ENCODE data around the gene ZDHHC4.
A peak's percentile ranks its signal among the peaks of the same experiment; 100 is the strongest.
"Not testable (repeated sequence)": the region's sequence is repeated elsewhere in the genome, so short reads cannot be mapped to it uniquely, and the experiment has no call there.

The ZDHHC4 gene

GRCh38 chr7:6622134-6622710 lies 45.0 kb downstream of the ZDHHC4 start:
- no peak overlapping the region for H2AFZ ChIP-seq (ENCODE audit: low read length, unreplicated experiment)
- H3K36me3 ChIP-seq (ENCODE audit: insufficient read depth, low read length), result no peaks in the 10 kb centered on the region
- H3K27ac ChIP-seq (ENCODE audit: low read depth, low read length), result no peak overlapping the region
- no peak overlapping the region for H3K4me3 ChIP-seq (ENCODE audit: low read depth, low read length)
- peaks cover 34% of the 10 kb centered on the region for H3K27me3 ChIP-seq (ENCODE audit: insufficient read depth, low read length)
- no peaks in the 10 kb centered on the region for H3K4me1 ChIP-seq (ENCODE audit: control insufficient read depth, insufficient read depth, low read length, unreplicated experiment)
- H3K79me2 ChIP-seq (ENCODE audit: control insufficient read depth, insufficient read depth, low read length, unreplicated experiment), result no peaks in the 10 kb centered on the region

- Histone ChIP-seq H3K27ac (ENCODE audit: low read depth, low read length) (no peak overlapping the region), H3K4me1 (ENCODE audit: control insufficient read depth, insufficient read depth, low read length, unreplicated experiment) (no peaks in the 10 kb centered on the region), H3K4me3 (ENCODE audit: low read depth, low read length) (no peak overlapping the region), H3K27me3 (ENCODE audit: insufficient read depth, low read length) (peaks cover 22% of the 10 kb centered on the region), H3K79me2 (ENCODE audit: control insufficient read depth, insufficient read depth, low read length, unreplicated experiment) (no peaks in the 10 kb centered on the region), H2AFZ (ENCODE audit: low read length, unreplicated experiment) (no peak overlapping the region), H3K36me3 (ENCODE audit: insufficient read depth, low read length) (no peaks in the 10 kb centered on the region)
These were observed 46.5 kb downstream of the ZDHHC4 start for GRCh38 chr7:6623589-6624245.

- H2AFZ ChIP-seq (ENCODE audit: low read length, unreplicated experiment), result no peak overlapping the region
- no peaks in the 10 kb centered on the region for H3K36me3 ChIP-seq (ENCODE audit: insufficient read depth, low read length)
- H3K4me3 ChIP-seq (ENCODE audit: low read depth, low read length), result no peak overlapping the region
- no peaks in the 10 kb centered on the region for H3K79me2 ChIP-seq (ENCODE audit: control insufficient read depth, insufficient read depth, low read length, unreplicated experiment)
- no peak overlapping the region for H3K27ac ChIP-seq (ENCODE audit: low read depth, low read length)
- H3K27me3 ChIP-seq (ENCODE audit: insufficient read depth, low read length), result peaks cover 19% of the 10 kb centered on the region
- no peaks in the 10 kb centered on the region for H3K4me1 ChIP-seq (ENCODE audit: control insufficient read depth, insufficient read depth, low read length, unreplicated experiment)
These were observed 47.0 kb downstream of the ZDHHC4 start for GRCh38 chr7:6624246-6624611.

GRCh38 chr7:6628045-6628444 lies 50.8 kb downstream of the ZDHHC4 start:
- Histone ChIP-seq H3K4me1 (ENCODE audit: control insufficient read depth, insufficient read depth, low read length, unreplicated experiment) (no peaks in the 10 kb centered on the region), H3K4me3 (ENCODE audit: low read depth, low read length) (no peak overlapping the region), H2AFZ (ENCODE audit: low read length, unreplicated experiment) (no peak overlapping the region), H3K79me2 (ENCODE audit: control insufficient read depth, insufficient read depth, low read length, unreplicated experiment) (no peaks in the 10 kb centered on the region), H3K27ac (ENCODE audit: low read depth, low read length) (no peak overlapping the region), H3K27me3 (ENCODE audit: insufficient read depth, low read length) (0 out of 2 replicates have a peak, but pooled peaks cover 2% of the 10 kb centered on the region), H3K36me3 (ENCODE audit: insufficient read depth, low read length) (no peaks in the 10 kb centered on the region)

- Histone ChIP-seq H3K36me3 (ENCODE audit: insufficient read depth, low read length) (no peaks in the 10 kb centered on the region), H2AFZ (ENCODE audit: low read length, unreplicated experiment) (no peak overlapping the region), H3K27me3 (ENCODE audit: insufficient read depth, low read length) (no peaks in the 10 kb centered on the region), H3K79me2 (ENCODE audit: control insufficient read depth, insufficient read depth, low read length, unreplicated experiment) (no peaks in the 10 kb centered on the region), H3K4me1 (ENCODE audit: control insufficient read depth, insufficient read depth, low read length, unreplicated experiment) (no peaks in the 10 kb centered on the region), H3K27ac (ENCODE audit: low read depth, low read length) (no peak overlapping the region), H3K4me3 (ENCODE audit: low read depth, low read length) (no peak overlapping the region)
These were observed 53.0 kb downstream of the ZDHHC4 start for GRCh38 chr7:6630007-6630849.

- no peaks in the 10 kb centered on the region for H3K27me3 ChIP-seq (ENCODE audit: insufficient read depth, low read length)
- no peaks in the 10 kb centered on the region for H3K36me3 ChIP-seq (ENCODE audit: insufficient read depth, low read length)
- H3K4me1 ChIP-seq (ENCODE audit: control insufficient read depth, insufficient read depth, low read length, unreplicated experiment), result no peaks in the 10 kb centered on the region
- no peak overlapping the region for H3K27ac ChIP-seq (ENCODE audit: low read depth, low read length)
- H3K4me3 ChIP-seq (ENCODE audit: low read depth, low read length), result no peak overlapping the region
- H2AFZ ChIP-seq (ENCODE audit: low read length, unreplicated experiment), result no peak overlapping the region
- no peaks in the 10 kb centered on the region for H3K79me2 ChIP-seq (ENCODE audit: control insufficient read depth, insufficient read depth, low read length, unreplicated experiment)
These were observed 54.4 kb downstream of the ZDHHC4 start for GRCh38 chr7:6631605-6632004.

GRCh38 chr7:6634021-6634420 lies 56.8 kb downstream of the ZDHHC4 start:
- peaks cover 8% of the 10 kb centered on the region for H3K4me1 ChIP-seq (ENCODE audit: control insufficient read depth, insufficient read depth, low read length, unreplicated experiment)
- H3K36me3 ChIP-seq (ENCODE audit: insufficient read depth, low read length), result 0 out of 2 replicates have a peak, but pooled peaks cover under 1% of the 10 kb centered on the region
- no peaks in the 10 kb centered on the region for H3K27me3 ChIP-seq (ENCODE audit: insufficient read depth, low read length)
- no peak overlapping the region for H2AFZ ChIP-seq (ENCODE audit: low read length, unreplicated experiment)
- H3K4me3 ChIP-seq (ENCODE audit: low read depth, low read length), result no peak overlapping the region
- peaks cover 18% of the 10 kb centered on the region for H3K79me2 ChIP-seq (ENCODE audit: control insufficient read depth, insufficient read depth, low read length, unreplicated experiment)
- H3K27ac ChIP-seq (ENCODE audit: low read depth, low read length), result no peak overlapping the region

GRCh38 chr7:6634971-6635370 lies 57.7 kb downstream of the ZDHHC4 start:
- H3K36me3 ChIP-seq (ENCODE audit: insufficient read depth, low read length); H3K4me1 ChIP-seq (ENCODE audit: control insufficient read depth, insufficient read depth, low read length, unreplicated experiment); H3K27me3 ChIP-seq (ENCODE audit: insufficient read depth, low read length); H2AFZ ChIP-seq (ENCODE audit: low read length, unreplicated experiment); H3K27ac ChIP-seq (ENCODE audit: low read depth, low read length); H3K4me3 ChIP-seq (ENCODE audit: low read depth, low read length): not testable (repeated sequence)
- H3K79me2 ChIP-seq (ENCODE audit: control insufficient read depth, insufficient read depth, low read length, unreplicated experiment), result peaks cover 21% of the 10 kb centered on the region

- Histone ChIP-seq H3K4me1 (ENCODE audit: control insufficient read depth, insufficient read depth, low read length, unreplicated experiment) (peaks cover 8% of the 10 kb centered on the region), H3K36me3 (ENCODE audit: insufficient read depth, low read length) (peaks cover 3% of the 10 kb centered on the region; the same call in 1 of the 2 replicates), H3K27me3 (ENCODE audit: insufficient read depth, low read length) (no peaks in the 10 kb centered on the region), H3K27ac (ENCODE audit: low read depth, low read length) (no peak within 1 kb of the TSS), H2AFZ (ENCODE audit: low read length, unreplicated experiment) (peak within 1 kb of the TSS; percentile 96), H3K79me2 (ENCODE audit: control insufficient read depth, insufficient read depth, low read length, unreplicated experiment) (peaks cover 29% of the 10 kb centered on the region), H3K4me3 (ENCODE audit: low read depth, low read length) (peak within 1 kb of the TSS; percentile 96)
These were observed 59.7 kb downstream of the ZDHHC4 start, which contains the start of gene ZNF316 for GRCh38 chr7:6636741-6637543. Gene ZNF316, plus strand, starts transcription at chr7:6637318. Its CDS starts 5,092 bp downstream, at chr7:6642410.

- Histone ChIP-seq H2AFZ (ENCODE audit: low read length, unreplicated experiment) (peak overlapping the region; percentile 81), H3K4me3 (ENCODE audit: low read depth, low read length) (peak overlapping the region; percentile 91), H3K79me2 (ENCODE audit: control insufficient read depth, insufficient read depth, low read length, unreplicated experiment) (peaks cover 29% of the 10 kb centered on the region), H3K4me1 (ENCODE audit: control insufficient read depth, insufficient read depth, low read length, unreplicated experiment) (peaks cover 8% of the 10 kb centered on the region), H3K27me3 (ENCODE audit: insufficient read depth, low read length) (no peaks in the 10 kb centered on the region), H3K36me3 (ENCODE audit: insufficient read depth, low read length) (peaks cover 3% of the 10 kb centered on the region; the same call in 1 of the 2 replicates), H3K27ac (ENCODE audit: low read depth, low read length) (no peak overlapping the region)
These were observed 60.4 kb downstream of the ZDHHC4 start for GRCh38 chr7:6637544-6638229.

All from ACC112 (cell line).